ENCODE measurements around the gene AKAP13.
"Not testable (repeated sequence)": the region's sequence is repeated elsewhere in the genome, so short reads cannot be mapped to it uniquely, and the experiment has no call there.

Gene AKAP13

GRCh38 chr15:85439996-85440395 lies 59.6 kb downstream of the AKAP13 start:
- peaks cover 24% of the 10 kb centered on the region; the same call in 1 of the 2 replicates for H4K20me1 ChIP-seq
- H3K36me3 ChIP-seq: no peaks in the 10 kb centered on the region
- H3K4me1 ChIP-seq: peaks cover 25% of the 10 kb centered on the region
- no peak overlapping the region for H3K4me2 ChIP-seq
- no peak for TF ChIP-seq Cebpa-rat (IDR thresholded peaks at IDR 0.05)
- H3K4me3 ChIP-seq: no peak overlapping the region
- no peaks in the 10 kb centered on the region for H3K9me3 ChIP-seq
- H3K27ac ChIP-seq: no peak overlapping the region
- no peaks in the 10 kb centered on the region for H3K27me3 ChIP-seq
- H3K9ac ChIP-seq: no peak overlapping the region

DNA sequence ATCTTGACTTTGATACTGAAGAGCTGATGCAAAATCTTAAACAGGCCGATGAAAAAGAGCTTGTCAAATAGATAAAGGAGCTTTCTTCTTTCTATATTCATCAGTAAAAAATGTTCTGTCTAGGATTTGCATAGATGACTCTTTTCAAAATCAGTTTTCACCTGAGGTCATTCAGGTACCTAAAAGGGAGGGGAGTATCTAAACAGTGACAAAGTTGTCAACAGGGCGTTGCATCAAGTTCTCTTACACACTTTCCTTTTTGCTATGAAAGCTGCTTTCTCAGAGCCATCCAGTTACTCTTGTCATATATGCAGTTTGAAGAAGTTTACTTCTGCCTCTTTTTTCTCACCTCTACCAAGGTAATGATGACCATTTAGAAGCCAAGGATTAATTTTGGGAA lies 60.0 kb downstream of the AKAP13 start:
- no peak overlapping the region for H3K27ac ChIP-seq
- H3K27me3 ChIP-seq: no peaks in the 10 kb centered on the region
- H3K9me3 ChIP-seq: no peaks in the 10 kb centered on the region
- H3K36me3 ChIP-seq: no peaks in the 10 kb centered on the region
- H3K4me2 ChIP-seq: no peak overlapping the region
- TF ChIP-seq Cebpa-rat (IDR thresholded peaks at IDR 0.05): no peak
- peaks cover 28% of the 10 kb centered on the region; the same call in 1 of the 2 replicates for H4K20me1 ChIP-seq
- no peak overlapping the region for H3K9ac ChIP-seq
- no peak overlapping the region for H3K4me3 ChIP-seq
- peaks cover 30% of the 10 kb centered on the region for H3K4me1 ChIP-seq

- peaks cover 31% of the 10 kb centered on the region for H3K4me1 ChIP-seq
- not testable (repeated sequence) for H3K4me2 ChIP-seq, H3K36me3 ChIP-seq, H3K9ac ChIP-seq, H3K9me3 ChIP-seq, H3K27me3 ChIP-seq, H3K27ac ChIP-seq, H3K4me3 ChIP-seq
- peaks cover 30% of the 10 kb centered on the region; the same call in 1 of the 2 replicates for H4K20me1 ChIP-seq
Observed at GRCh38 chr15:85441854-85442253, 61.5 kb downstream of the AKAP13 start.

- Histone ChIP-seq H3K9me3 (peaks cover 22% of the 10 kb centered on the region), H3K9ac (no peak overlapping the region), H4K20me1 (peaks cover 30% of the 10 kb centered on the region; the same call in 1 of the 2 replicates), H3K27ac (no peak overlapping the region), H3K36me3 (no peaks in the 10 kb centered on the region), H3K4me2 (peak overlapping the region; percentile 16), H3K4me3 (no peak overlapping the region), H3K27me3 (no peaks in the 10 kb centered on the region), H3K4me1 (peaks cover 31% of the 10 kb centered on the region)
- TF ChIP-seq Cebpa-rat (IDR thresholded peaks at IDR 0.05): no peak
Observed at GRCh38 chr15:85443046-85443445, 62.6 kb downstream of the AKAP13 start.

DNA sequence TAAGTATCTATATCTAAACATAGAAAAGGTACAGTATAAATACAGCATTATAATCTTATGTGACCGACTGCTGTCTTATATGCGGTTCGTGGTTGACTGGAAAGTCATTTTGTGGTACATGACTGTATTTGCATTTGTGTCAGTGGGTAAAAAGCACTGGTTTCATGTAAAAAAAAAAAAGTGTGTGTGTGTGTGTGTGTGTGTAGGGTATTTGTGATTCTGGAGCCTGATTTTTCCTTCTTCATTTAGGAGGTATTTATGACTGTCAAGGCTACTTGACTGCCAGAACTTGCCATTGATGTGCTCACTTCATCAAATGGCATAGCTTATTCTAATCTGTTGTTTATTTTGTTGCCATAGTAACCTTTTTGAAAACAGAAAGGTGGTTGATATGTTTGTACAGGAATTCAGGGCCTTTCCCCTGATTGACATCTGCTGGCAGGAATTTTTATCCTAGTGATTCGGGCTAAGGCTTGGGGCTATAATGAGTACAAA lies 63.2 kb downstream of the AKAP13 start:
- Histone ChIP-seq H4K20me1 (peaks cover 30% of the 10 kb centered on the region; the same call in 1 of the 2 replicates), H3K9me3 (peaks cover 28% of the 10 kb centered on the region), H3K27me3 (no peaks in the 10 kb centered on the region), H3K9ac (no peak overlapping the region), H3K36me3 (no peaks in the 10 kb centered on the region), H3K27ac (no peak overlapping the region), H3K4me3 (no peak overlapping the region), H3K4me2 (peak overlapping the region; percentile 16), H3K4me1 (peaks cover 31% of the 10 kb centered on the region)
- no peak for TF ChIP-seq Cebpa-rat (IDR thresholded peaks at IDR 0.05)

- Histone ChIP-seq H3K4me3 (no peak overlapping the region), H3K27me3 (no peaks in the 10 kb centered on the region), H3K4me2 (peak overlapping the region; percentile 16), H3K4me1 (peaks cover 31% of the 10 kb centered on the region), H3K27ac (no peak overlapping the region), H3K36me3 (no peaks in the 10 kb centered on the region), H3K9me3 (peaks cover 34% of the 10 kb centered on the region), H4K20me1 (peaks cover 30% of the 10 kb centered on the region; the same call in 1 of the 2 replicates), H3K9ac (no peak overlapping the region)
- no peak for TF ChIP-seq Cebpa-rat (IDR thresholded peaks at IDR 0.05)
Observed at GRCh38 chr15:85444122-85444745, 63.8 kb downstream of the AKAP13 start.

DNA sequence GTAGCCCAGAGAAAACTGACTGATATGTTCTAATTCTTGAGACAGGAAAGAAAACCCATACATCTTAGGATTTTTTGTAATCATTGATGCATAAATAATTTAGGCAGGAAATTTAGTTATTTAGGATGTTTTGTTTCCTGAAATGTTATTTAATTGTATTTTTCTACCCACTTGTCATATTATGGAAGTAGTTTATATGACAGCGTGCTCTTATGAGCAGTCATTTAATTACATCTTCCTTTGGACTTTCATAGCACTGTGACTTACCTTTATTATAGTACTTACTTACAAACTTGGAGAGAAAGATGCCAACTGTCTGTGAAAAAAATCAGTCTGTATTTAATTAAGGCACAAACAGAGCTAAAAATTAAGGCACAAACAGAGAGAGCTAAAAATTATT lies 65.0 kb downstream of the AKAP13 start:
- Histone ChIP-seq H4K20me1 (peaks cover 30% of the 10 kb centered on the region; the same call in 1 of the 2 replicates), H3K9ac (no peak overlapping the region), H3K36me3 (no peaks in the 10 kb centered on the region; the same call in 1 of the 2 replicates), H3K9me3 (peaks cover 45% of the 10 kb centered on the region), H3K4me3 (no peak overlapping the region), H3K27ac (no peak overlapping the region), H3K4me2 (peak overlapping the region; percentile 16), H3K4me1 (peaks cover 31% of the 10 kb centered on the region), H3K27me3 (no peaks in the 10 kb centered on the region)
- no peak for TF ChIP-seq Cebpa-rat (IDR thresholded peaks at IDR 0.05)

DNA sequence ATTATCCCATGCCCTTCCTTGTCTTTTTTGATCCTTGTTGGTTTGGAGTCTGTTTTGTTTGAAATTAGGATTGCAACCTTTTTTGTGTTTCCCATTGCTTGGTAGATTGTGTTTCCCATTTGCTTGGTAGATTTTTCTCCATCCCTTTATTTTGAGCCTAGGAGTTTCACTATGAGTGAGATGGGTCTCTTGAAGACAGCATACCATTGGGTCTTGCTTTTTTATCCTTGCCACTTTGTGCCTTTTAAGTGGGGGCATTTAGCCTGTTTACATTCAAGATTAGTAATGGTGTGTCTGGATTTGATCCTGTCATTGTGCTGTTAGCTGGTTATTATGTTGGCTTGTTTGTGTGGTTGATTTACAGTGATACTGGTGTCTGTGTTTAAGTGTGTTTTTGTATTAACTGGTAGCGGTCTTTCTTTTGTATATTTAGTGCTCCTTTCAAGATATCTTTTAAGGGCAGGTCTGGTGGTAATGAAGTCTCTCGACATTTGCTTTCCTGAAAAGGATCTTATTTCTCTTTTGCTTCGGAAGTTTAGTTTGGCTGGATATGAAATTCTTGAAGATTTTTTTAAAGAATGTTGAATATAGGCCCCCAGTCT lies 70.8 kb downstream of the AKAP13 start:
- Histone ChIP-seq H3K9me3 (peaks cover 79% of the 10 kb centered on the region), H3K4me1 (no peaks in the 10 kb centered on the region), H3K4me3 (no peak overlapping the region), H3K27ac (no peak overlapping the region), H3K36me3 (no peaks in the 10 kb centered on the region; the same call in 1 of the 2 replicates), H4K20me1 (peaks cover 20% of the 10 kb centered on the region; the same call in 1 of the 2 replicates), H3K4me2 (no peak overlapping the region), H3K9ac (no peak overlapping the region), H3K27me3 (no peaks in the 10 kb centered on the region)
- no peak for TF ChIP-seq Cebpa-rat (IDR thresholded peaks at IDR 0.05)

GRCh38 chr15:85452436-85452835 lies 72.0 kb downstream of the AKAP13 start:
- H4K20me1 ChIP-seq: peaks cover 20% of the 10 kb centered on the region; the same call in 1 of the 2 replicates
- H3K4me2 ChIP-seq: no peak overlapping the region
- H3K27ac ChIP-seq: no peak overlapping the region
- no peaks in the 10 kb centered on the region for H3K4me1 ChIP-seq
- no peak overlapping the region for H3K4me3 ChIP-seq
- no peak for TF ChIP-seq Cebpa-rat (IDR thresholded peaks at IDR 0.05)
- no peaks in the 10 kb centered on the region for H3K27me3 ChIP-seq
- H3K36me3 ChIP-seq: peaks cover 2% of the 10 kb centered on the region; the same call in 1 of the 2 replicates
- no peak overlapping the region for H3K9ac ChIP-seq
- peaks cover 67% of the 10 kb centered on the region for H3K9me3 ChIP-seq

Measured in BLaER1 (cell line).